Neuronal stem cell (in vitro differentiated cells): ENCODE measurements around the gene LRRC23.

Experiments
- DNase-seq: peaks from one replicate; pipeline ENCODE4 v3.0.0-alpha.2; 2013; ENCODE audit warnings: low spot score
- H2AFZ ChIP-seq: one replicate; pipeline ENCODE4 v1.6.1; 2013; ENCODE audit warnings: mild to moderate bottlenecking, low read length, inconsistent platforms
- H2AK5ac ChIP-seq: 2 replicates; pipeline ENCODE4 v1.6.1; 2013; ENCODE audit warnings: low read depth, mild to moderate bottlenecking, inconsistent platforms, low read length, moderate library complexity, mixed read lengths
- H2BK120ac ChIP-seq: 2 replicates; pipeline ENCODE4 v1.6.1; 2013; ENCODE audit warnings: low read depth, mild to moderate bottlenecking, inconsistent platforms, low read length, moderate library complexity, mixed read lengths
- H2BK12ac ChIP-seq: one replicate; pipeline ENCODE4 v1.6.1; 2013; ENCODE audit warnings: low read length, inconsistent platforms
- H2BK15ac ChIP-seq: 2 replicates; pipeline ENCODE4 v1.6.1; 2013; ENCODE audit warnings: mild to moderate bottlenecking, low read length, inconsistent platforms, mixed read lengths
- H2BK5ac ChIP-seq: one replicate; pipeline ENCODE4 v1.6.1; 2013; ENCODE audit warnings: inconsistent platforms, mild to moderate bottlenecking, low read length, moderate library complexity
- H3K14ac ChIP-seq: one replicate; pipeline ENCODE4 v1.6.1; 2013; ENCODE audit warnings: low read length, inconsistent platforms
- H3K18ac ChIP-seq: 2 replicates; pipeline ENCODE4 v1.6.1; 2013; ENCODE audit warnings: low read length, inconsistent platforms
- H3K23ac ChIP-seq: 2 replicates; pipeline ENCODE4 v1.6.1; 2013; ENCODE audit warnings: low read depth, mild to moderate bottlenecking, mixed read lengths, low read length, inconsistent platforms; ENCODE audit not compliant: poor library complexity
- H3K27ac ChIP-seq: replicated peaks from 3 replicates; pipeline ENCODE4 v1.5.1; 2013; ENCODE audit warnings: low read length, inconsistent platforms
- H3K27me3 ChIP-seq, 3 experiments: 2 replicates each; pipeline ENCODE4 v1.6.1; 2013; ENCODE audit warnings: low read length in 3 of 3, mild to moderate bottlenecking in 2 of 3, inconsistent platforms in 1 of 3, low read depth in 1 of 3, mixed read lengths in 1 of 3, moderate library complexity in 1 of 3; ENCODE audit not compliant: control insufficient read depth in 3 of 3, insufficient read depth in 3 of 3
- H3K36me3 ChIP-seq, 2 donors: replicated peaks in 1 of 2; 2 replicates each; pipeline ENCODE4 v1.6.1; 2013; ENCODE audit warnings: low read length in 2 of 2; ENCODE audit not compliant: control insufficient read depth in 2 of 2, insufficient read depth in 2 of 2
- H3K4ac ChIP-seq: 2 replicates; pipeline ENCODE4 v1.6.1; 2013; ENCODE audit warnings: inconsistent platforms, mild to moderate bottlenecking, low read length, moderate library complexity
- H3K4me1 ChIP-seq, 2 donors: 1 replicate in 1 of 2; 2 replicates in 1 of 2; pipeline ENCODE4 v1.6.1; 2013; ENCODE audit warnings: low read length in 2 of 2, low read depth in 1 of 2; ENCODE audit not compliant: control insufficient read depth in 2 of 2, insufficient read depth in 1 of 2
- H3K4me2 ChIP-seq: one replicate; pipeline ENCODE4 v1.6.1; 2013; ENCODE audit warnings: mild to moderate bottlenecking, low read length, inconsistent platforms; ENCODE audit not compliant: insufficient read depth, poor library complexity, severe bottlenecking
- H3K4me3 ChIP-seq, 2 donors: 2 replicates each; pipeline ENCODE4 v1.5.1; 2013; ENCODE audit warnings: low read length in 2 of 2, mild to moderate bottlenecking in 2 of 2, inconsistent platforms in 1 of 2, moderate library complexity in 1 of 2
- H3K79me1 ChIP-seq: one replicate; pipeline ENCODE4 v1.6.1; 2013; ENCODE audit warnings: low read depth, mild to moderate bottlenecking, inconsistent platforms, low read length, moderate library complexity
- H3K9ac ChIP-seq: one replicate; pipeline ENCODE4 v1.6.1; 2013; ENCODE audit warnings: mild to moderate bottlenecking, low read depth, low read length, inconsistent platforms; ENCODE audit not compliant: poor library complexity
- H3K9me3 ChIP-seq, 2 donors: replicated peaks in 1 of 2; 2 replicates each; pipeline versions ENCODE3 to v1.6.1; 2013; ENCODE audit warnings: low read length in 2 of 2, mild to moderate bottlenecking in 2 of 2, inconsistent platforms in 1 of 2, low read depth in 1 of 2, mixed read lengths in 1 of 2, moderate library complexity in 1 of 2; ENCODE audit not compliant: control insufficient read depth in 2 of 2, insufficient read depth in 1 of 2
- H4K8ac ChIP-seq: one replicate; pipeline ENCODE4 v1.6.1; 2013; ENCODE audit warnings: low read depth, mild to moderate bottlenecking, inconsistent platforms, low read length, moderate library complexity
- H4K91ac ChIP-seq: one replicate; pipeline ENCODE4 v1.6.1; 2013; ENCODE audit warnings: low read length, low read depth, mild to moderate bottlenecking, inconsistent platforms; ENCODE audit not compliant: poor library complexity
- WGBS, 2 donors: extraction: QIAGEN DNeasy Blood & Tissue Kit; methylation state at CpG; one replicate each; pipeline ENCODE4 v1.1.7; 2013; ENCODE audit warnings: missing lambda C conversion rate in 2 of 2, mixed read lengths in 1 of 2; ENCODE audit not compliant: insufficient read length in 2 of 2, insufficient replicate concordance in 1 of 2; ENCODE audit errors: extremely low coverage in 2 of 2; 5-methylcytosine and 5-hydroxymethylcytosine counted together

Gene LRRC23

GRCh38 chr12:6943722-6944380 lies 39.2 kb downstream of the LRRC23 start, which contains the start of the genes C12orf57 and RNU7-1:
C12orf57 (plus strand) TSS chr12:6944022; CDS start chr12:6944122, 100 bp downstream.
RNU7-1 (plus strand) TSS chr12:6943816.
- no peaks in the 10 kb centered on the region for H3K9me3 ChIP-seq
- peak within 1 kb of the TSS; percentile 79 for H3K14ac ChIP-seq
- H3K18ac ChIP-seq: peak within 1 kb of the TSS; percentile 97
- H3K36me3 ChIP-seq: peaks cover 26 to 59% of the 10 kb centered on the region in 2 donors
- peak within 1 kb of the TSS; percentile 92 for H3K27ac ChIP-seq
- H4K91ac ChIP-seq: peak within 1 kb of the TSS; percentile 100
- H3K27me3 ChIP-seq: no peaks in the 10 kb centered on the region
- no CpG with 5 or more reads among the region's 31 CpGs for WGBS, 2 donors
- H2BK120ac ChIP-seq: peak within 1 kb of the TSS; percentile 19
- peak within 1 kb of the TSS; percentile 26 for H2BK15ac ChIP-seq
- DNase-seq: peak; percentile 76
- H3K4me1 ChIP-seq: peaks cover 7 to 11% of the 10 kb centered on the region in 2 donors
- peak within 1 kb of the TSS; percentile 99 for H4K8ac ChIP-seq
- peak within 1 kb of the TSS; percentile 95 for H2BK5ac ChIP-seq
- H2AFZ ChIP-seq: peak within 1 kb of the TSS; percentile 85
- H3K4me2 ChIP-seq: peak within 1 kb of the TSS; percentile 98
- H3K4me3 ChIP-seq: peak within 1 kb of the TSS; percentile 86 to 92
- H3K4ac ChIP-seq: peak within 1 kb of the TSS; percentile 91
- H2AK5ac ChIP-seq: peak within 1 kb of the TSS; percentile 94
- H3K9ac ChIP-seq: peak within 1 kb of the TSS; percentile 97
- peak within 1 kb of the TSS; percentile 95 for H3K23ac ChIP-seq
- peak within 1 kb of the TSS; percentile 75 for H2BK12ac ChIP-seq
- peaks cover 7% of the 10 kb centered on the region for H3K79me1 ChIP-seq

GRCh38 chr12:6944381-6945186 lies 40.0 kb downstream of the LRRC23 start:
- Histone ChIP-seq H3K18ac (peak overlapping the region; percentile 97), H3K14ac (peak overlapping the region; percentile 79), H3K9me3 (no peaks in the 10 kb centered on the region), H4K8ac (peak overlapping the region; percentile 99), H4K91ac (peak overlapping the region; percentile 100), H3K9ac (peak overlapping the region; percentile 97), H2AK5ac (peak overlapping the region; percentile 94), H2BK15ac (peak overlapping the region; percentile 26), H3K27ac (peak overlapping the region; percentile 92), H2BK12ac (peak overlapping the region; percentile 75), H2AFZ (peak overlapping the region; percentile 85), H2BK5ac (peak overlapping the region; percentile 95), H3K79me1 (peaks cover 4% of the 10 kb centered on the region), H3K4me1 (peaks cover 7 to 11% of the 10 kb centered on the region in 2 donors), H3K27me3 (no peaks in the 10 kb centered on the region), H3K4ac (peak overlapping the region; percentile 91), H3K4me3 (peak overlapping the region; percentile 86 to 92), H2BK120ac (peak overlapping the region; percentile 19), H3K36me3 (peaks cover 19 to 52% of the 10 kb centered on the region in 2 donors), H3K23ac (peak overlapping the region; percentile 95), H3K4me2 (peak overlapping the region; percentile 98)
- peak; percentile 86 for DNase-seq
- WGBS, 2 donors: no CpG with 5 or more reads among the region's 48 CpGs

- H2BK15ac ChIP-seq: no peak overlapping the region
- peaks cover 17 to 42% of the 10 kb centered on the region in 2 donors for H3K36me3 ChIP-seq
- no peak overlapping the region for H4K8ac ChIP-seq
- DNase-seq: no peak
- H3K4me3 ChIP-seq: peak overlapping the region in 1 of 2 donors; percentile 9
- no peak overlapping the region for H3K9ac ChIP-seq
- no peak overlapping the region for H3K27ac ChIP-seq
- no peak overlapping the region for H2AK5ac ChIP-seq
- H3K4ac ChIP-seq: no peak overlapping the region
- no peak overlapping the region for H3K23ac ChIP-seq
- H2AFZ ChIP-seq: no peak overlapping the region
- no peak overlapping the region for H2BK5ac ChIP-seq
- no peak overlapping the region for H3K18ac ChIP-seq
- no peaks in the 10 kb centered on the region for H3K9me3 ChIP-seq
- no peaks in the 10 kb centered on the region for H3K27me3 ChIP-seq
- H3K79me1 ChIP-seq: peaks cover 4% of the 10 kb centered on the region
- WGBS, 2 donors: no CpG with 5 or more reads among the region's 11 CpGs
- H3K4me2 ChIP-seq: no peak overlapping the region
- H2BK120ac ChIP-seq: no peak overlapping the region
- no peak overlapping the region for H2BK12ac ChIP-seq
- H4K91ac ChIP-seq: no peak overlapping the region
- H3K14ac ChIP-seq: no peak overlapping the region
- peaks cover 7 to 11% of the 10 kb centered on the region in 2 donors for H3K4me1 ChIP-seq
Observed at GRCh38 chr12:6945613-6946012, 41.0 kb downstream of the LRRC23 start.
